ENCODE data around the gene NPDC1. TPM values are rescaled to one million over a fixed set of nuclear protein-coding genes. Genes with fewer than 3 reads are reported as not detected.

NPDC1 gene
- total and polyA plus RNA-seq, 4 donors, result 2.7 to 14.5 (median 7.3) TPM

- 94% methylated on average over 17 of the region's 17 CpGs for WGBS
- Histone ChIP-seq H3K4me3 (ENCODE audit: low read depth in 1 of 3, low read length in 3 of 3) (no peak overlapping the region), H3K36me3 (ENCODE audit: control insufficient read depth in 4 of 4, insufficient read depth in 3 of 4, low read depth in 1 of 4, low read length in 3 of 4) (no peaks in the 10 kb centered on the region), H3K9me3 (ENCODE audit: control insufficient read depth in 4 of 4, low read length in 3 of 4) (no peaks in the 10 kb centered on the region), H3K27ac (ENCODE audit: low read depth in 1 of 2, low read length in 2 of 2) (no peak overlapping the region), H3K9ac (ENCODE audit: low read depth in 1 of 2, low read length in 2 of 2) (no peak overlapping the region), H3K4me1 (ENCODE audit: control insufficient read depth in 4 of 4, insufficient read depth in 4 of 4, low read length in 3 of 4) (peaks cover 18 to 44% (median 23%) of the 10 kb centered on the region in 4 donors), H3K27me3 (ENCODE audit: control insufficient read depth in 4 of 4, insufficient read depth in 4 of 4, low read length in 3 of 4) (peaks cover 0 to 9% (median 7%) of the 10 kb centered on the region in 4 donors)
- TF ChIP-seq JUND (IDR thresholded peaks at IDR 0.05) (no peak), SP1 (IDR thresholded peaks at IDR 0.05) (no peak), RAD21 (IDR thresholded peaks at IDR 0.05) (no peak), EGR1 (IDR thresholded peaks at IDR 0.05; ENCODE audit: low read depth in 2 of 2) (no peak), NR2F2 (IDR thresholded peaks at IDR 0.05) (no peak), RXRA (IDR thresholded peaks at IDR 0.05) (no peak), GABPA (IDR thresholded peaks at IDR 0.05 in 1 of 2, conservative IDR thresholded peaks at IDR 0.05 in 1 of 2) (no peak), ZBTB33 (IDR thresholded peaks at IDR 0.05) (no peak), CTCF (IDR thresholded peaks at IDR 0.05; ENCODE audit: low read depth, low read length, missing input control) (no peak), ATF3 (IDR thresholded peaks at IDR 0.05) (no peak), FOXA1 (IDR thresholded peaks at IDR 0.05) (no peak), HNF4A (conservative IDR thresholded peaks at IDR 0.05) (no peak), TAF1 (conservative IDR thresholded peaks at IDR 0.05) (no peak)
- DNase-seq (ENCODE audit: low spot score), result no peak
These were observed 5.3 kb upstream of the NPDC1 start for GRCh38 chr9:137051145-137051724.

- DNase-seq (ENCODE audit: low spot score), result no peak
- Histone ChIP-seq H3K9me3 (ENCODE audit: control insufficient read depth in 4 of 4, low read length in 3 of 4) (no peaks in the 10 kb centered on the region), H3K4me1 (ENCODE audit: control insufficient read depth in 4 of 4, insufficient read depth in 4 of 4, low read length in 3 of 4) (peaks cover 13 to 43% (median 20%) of the 10 kb centered on the region in 4 donors), H3K9ac (ENCODE audit: low read depth in 1 of 2, low read length in 2 of 2) (no peak overlapping the region), H3K36me3 (ENCODE audit: control insufficient read depth in 4 of 4, insufficient read depth in 3 of 4, low read depth in 1 of 4, low read length in 3 of 4) (no peaks in the 10 kb centered on the region), H3K4me3 (ENCODE audit: low read depth in 1 of 3, low read length in 3 of 3) (no peak overlapping the region), H3K27me3 (ENCODE audit: control insufficient read depth in 4 of 4, insufficient read depth in 4 of 4, low read length in 3 of 4) (peaks cover 0 to 11% (median 8%) of the 10 kb centered on the region in 4 donors), H3K27ac (ENCODE audit: low read depth in 1 of 2, low read length in 2 of 2) (no peak overlapping the region)
- TF ChIP-seq ZBTB33 (IDR thresholded peaks at IDR 0.05), result no peak
- no peak for TF ChIP-seq REST (IDR thresholded peaks at IDR 0.05)
- no peak for TF ChIP-seq SP1 (IDR thresholded peaks at IDR 0.05)
- TF ChIP-seq CTCF (IDR thresholded peaks at IDR 0.05; ENCODE audit: low read depth, low read length, missing input control), result no peak
- no peak for TF ChIP-seq FOXA2 (IDR thresholded peaks at IDR 0.05)
- TF ChIP-seq RAD21 (IDR thresholded peaks at IDR 0.05), result no peak
- no peak for TF ChIP-seq EGR1 (IDR thresholded peaks at IDR 0.05; ENCODE audit: low read depth in 2 of 2)
- WGBS, result 85% methylated on average over 5 of the region's 5 CpGs
These were observed 4.6 kb upstream of the NPDC1 start for GRCh38 chr9:137050570-137050969.
